ENCODE results near the gene LAMA2.
A peak's percentile ranks its signal among the peaks of the same experiment; 100 is the strongest.

The LAMA2 gene

GRCh38 chr6:129499843-129500219, 616.9 kb downstream of the LAMA2 start:
- Histone ChIP-seq H3K27me3 (ENCODE audit: control insufficient read depth in 1 of 2, insufficient read depth in 1 of 2, low read length in 2 of 2) (no peaks in the 10 kb centered on the region), H3K4me1 (ENCODE audit: control insufficient read depth, insufficient read depth, low read depth, low read length) (peaks cover 12% of the 10 kb centered on the region), H2BK5ac (ENCODE audit: low read depth, low read length, poor library complexity, severe bottlenecking) (peak overlapping the region; percentile 24), H3K27ac (ENCODE audit: low read length, poor library complexity, severe bottlenecking) (peak overlapping the region; percentile 70), H2BK15ac (ENCODE audit: low read depth, poor library complexity, severe bottlenecking) (no peak overlapping the region), H3K4me2 (ENCODE audit: low read length, poor library complexity, severe bottlenecking) (no peak overlapping the region), H2BK120ac (ENCODE audit: low read depth, low read length) (peak overlapping the region; percentile 79), H3K9ac (ENCODE audit: low read length) (peak overlapping the region; percentile 83), H2AFZ (ENCODE audit: low read depth, low read length) (no peak overlapping the region), H3K14ac (ENCODE audit: low read length in 2 of 2) (no peak overlapping the region), H3K9me3 (ENCODE audit: control insufficient read depth, low read length) (no peaks in the 10 kb centered on the region), H3K79me1 (replicated peaks; ENCODE audit: low read length, poor library complexity, severe bottlenecking) (peaks cover 6% of the 10 kb centered on the region), H4K91ac (ENCODE audit: low read length) (no peak overlapping the region), H4K8ac (ENCODE audit: low read length) (peak overlapping the region; percentile 69), H3K4ac (ENCODE audit: low read depth in 1 of 2, low read length in 2 of 2) (no peak overlapping the region), H3K36me3 (ENCODE audit: control insufficient read depth in 1 of 2, insufficient read depth in 2 of 2, low read depth in 1 of 2, low read length in 2 of 2) (peaks cover 0 to 21% of the 10 kb centered on the region in 2 experiments), H2BK12ac (ENCODE audit: low read length in 2 of 2) (peak overlapping the region; percentile 37 to 39), H2AK5ac (ENCODE audit: low read length, severe bottlenecking) (peak overlapping the region; percentile 92), H3K18ac (ENCODE audit: low read depth in 1 of 2, low read length in 2 of 2) (peak overlapping the region in 1 of 2 experiments; percentile 28), H3K4me3 (ENCODE audit: insufficient read depth in 1 of 2, low read depth in 1 of 2, low read length in 2 of 2) (no peak overlapping the region), H3K23ac (ENCODE audit: low read length in 2 of 2) (no peak overlapping the region)
- no peak for DNase-seq
- WGBS, result 93% methylated on average over 3 of the region's 4 CpGs

DNA sequence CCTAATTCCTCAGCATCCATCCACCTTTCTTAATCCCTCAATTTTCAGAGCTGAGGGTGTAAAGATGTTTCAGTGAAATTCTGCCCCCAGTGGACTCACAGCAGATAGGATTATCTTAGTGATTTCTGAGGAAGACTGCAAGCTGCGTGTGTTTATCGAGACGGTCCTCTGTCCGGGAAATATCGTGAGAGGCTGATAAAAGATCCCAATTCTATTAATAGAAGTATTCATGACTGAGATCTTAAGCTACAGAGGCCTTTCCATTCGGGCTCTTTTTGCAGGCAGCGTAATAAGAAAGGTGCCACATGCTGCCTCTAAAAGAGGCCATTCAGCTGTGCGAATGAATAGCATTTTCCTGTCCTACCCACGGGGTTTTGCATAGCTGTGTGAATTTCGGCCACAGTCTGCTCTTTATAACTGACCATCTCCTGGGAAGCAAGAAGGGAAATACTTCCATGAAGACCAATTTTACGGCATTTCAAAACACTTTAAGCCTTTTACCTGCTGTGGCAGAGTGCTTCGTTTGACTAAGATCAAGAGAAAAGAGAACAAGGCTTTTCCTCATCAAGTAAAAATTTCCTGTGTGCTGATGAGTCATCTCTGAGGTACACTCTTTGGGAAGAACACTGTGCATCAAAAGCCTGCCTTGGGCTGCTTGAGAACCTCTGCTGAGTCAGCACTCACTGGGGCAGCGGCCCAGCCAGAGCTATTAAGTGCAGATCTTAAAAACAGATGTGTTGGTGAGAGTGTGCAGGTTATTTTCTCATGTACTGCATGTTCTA, 618.2 kb downstream of the LAMA2 start:
- H3K4me3 ChIP-seq (ENCODE audit: insufficient read depth in 1 of 2, low read depth in 1 of 2, low read length in 2 of 2), result peak overlapping the region in 1 of 2 experiments; percentile 36
- H3K14ac ChIP-seq (ENCODE audit: low read length in 2 of 2), result no peak overlapping the region
- H3K9me3 ChIP-seq (ENCODE audit: control insufficient read depth, low read length), result no peaks in the 10 kb centered on the region
- no peak overlapping the region for H2AFZ ChIP-seq (ENCODE audit: low read depth, low read length)
- peak overlapping the region; percentile 45 for H2AK5ac ChIP-seq (ENCODE audit: low read length, severe bottlenecking)
- peaks cover 4% of the 10 kb centered on the region for H3K79me1 ChIP-seq (replicated peaks; ENCODE audit: low read length, poor library complexity, severe bottlenecking)
- H2BK120ac ChIP-seq (ENCODE audit: low read depth, low read length), result no peak overlapping the region
- H3K4me1 ChIP-seq (ENCODE audit: control insufficient read depth, insufficient read depth, low read depth, low read length), result peaks cover 12% of the 10 kb centered on the region
- H3K36me3 ChIP-seq (ENCODE audit: control insufficient read depth in 1 of 2, insufficient read depth in 2 of 2, low read depth in 1 of 2, low read length in 2 of 2), result peaks cover 0 to 18% of the 10 kb centered on the region in 2 experiments
- WGBS, result 25% methylated on average over 9 of the region's 13 CpGs
- H2BK12ac ChIP-seq (ENCODE audit: low read length in 2 of 2), result peak overlapping the region in 1 of 2 experiments; percentile 89
- H4K91ac ChIP-seq (ENCODE audit: low read length), result peak overlapping the region; percentile 28
- peak overlapping the region; percentile 48 for H2BK15ac ChIP-seq (ENCODE audit: low read depth, poor library complexity, severe bottlenecking)
- H3K4ac ChIP-seq (ENCODE audit: low read depth in 1 of 2, low read length in 2 of 2), result peak overlapping the region in 1 of 2 experiments; percentile 53
- no peaks in the 10 kb centered on the region for H3K27me3 ChIP-seq (ENCODE audit: control insufficient read depth in 1 of 2, insufficient read depth in 1 of 2, low read length in 2 of 2)
- peak overlapping the region; percentile 41 for H3K4me2 ChIP-seq (ENCODE audit: low read length, poor library complexity, severe bottlenecking)
- H2BK5ac ChIP-seq (ENCODE audit: low read depth, low read length, poor library complexity, severe bottlenecking), result peak overlapping the region; percentile 80
- no peak overlapping the region for H3K23ac ChIP-seq (ENCODE audit: low read length in 2 of 2)
- H3K18ac ChIP-seq (ENCODE audit: low read depth in 1 of 2, low read length in 2 of 2), result peak overlapping the region; percentile 72 to 75
- peak overlapping the region; percentile 73 for H3K9ac ChIP-seq (ENCODE audit: low read length)
- DNase-seq, result peak; percentile 97
- H4K8ac ChIP-seq (ENCODE audit: low read length), result peak overlapping the region; percentile 49
- peak overlapping the region; percentile 99 for H3K27ac ChIP-seq (ENCODE audit: low read length, poor library complexity, severe bottlenecking)

DNA sequence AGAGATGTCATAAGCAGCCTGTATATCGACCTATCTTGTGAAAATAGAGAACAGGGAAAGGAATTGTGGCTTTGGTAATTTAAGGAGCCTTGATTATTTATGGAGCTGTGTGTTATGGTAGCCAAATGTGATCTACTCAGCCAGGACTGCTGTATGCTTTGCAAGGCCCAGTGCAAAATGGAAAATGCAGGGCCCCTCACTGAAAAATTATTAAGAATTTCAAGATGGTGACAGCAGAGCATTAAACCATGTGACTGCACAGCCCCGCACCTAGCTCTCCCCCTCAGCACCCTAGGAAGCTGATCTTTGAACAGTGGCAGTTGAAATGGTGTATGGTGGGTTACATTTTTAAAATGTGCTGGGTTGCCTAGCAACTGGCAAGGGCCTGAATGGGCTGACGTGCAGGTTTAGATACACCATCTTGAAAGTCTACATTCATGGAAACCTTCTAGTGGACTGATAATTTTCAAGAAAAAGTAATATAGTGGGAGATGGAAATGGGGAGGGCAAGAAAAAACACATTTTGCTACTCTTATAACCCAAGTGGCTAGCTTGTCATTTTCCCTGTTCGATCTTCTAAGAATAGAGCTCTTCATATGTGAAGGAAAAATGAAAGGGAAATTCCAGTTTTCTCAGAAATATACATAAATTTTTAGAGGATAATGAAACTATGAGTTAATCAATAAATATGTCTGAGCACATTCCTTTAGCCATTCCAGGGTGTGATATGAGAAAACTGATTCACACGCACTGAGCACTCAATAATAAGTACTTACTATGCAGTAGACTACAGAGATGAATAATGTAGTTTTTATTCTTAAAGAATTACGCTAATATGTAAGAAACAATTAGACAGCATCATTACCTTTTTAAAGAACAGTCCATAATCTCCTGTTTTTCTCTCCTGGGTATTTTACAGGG, 619.1 kb downstream of the LAMA2 start:
- Histone ChIP-seq H3K4me1 (ENCODE audit: control insufficient read depth, insufficient read depth, low read depth, low read length) (peaks cover 12% of the 10 kb centered on the region), H3K27ac (ENCODE audit: low read length, poor library complexity, severe bottlenecking) (peak overlapping the region; percentile 99)

GRCh38 chr6:129504456-129504855, 621.5 kb downstream of the LAMA2 start:
- Histone ChIP-seq H3K4me2 (ENCODE audit: low read length, poor library complexity, severe bottlenecking) (no peak overlapping the region), H2BK5ac (ENCODE audit: low read depth, low read length, poor library complexity, severe bottlenecking) (no peak overlapping the region), H4K8ac (ENCODE audit: low read length) (no peak overlapping the region), H2AFZ (ENCODE audit: low read depth, low read length) (no peak overlapping the region), H3K14ac (ENCODE audit: low read length in 2 of 2) (no peak overlapping the region), H2AK5ac (ENCODE audit: low read length, severe bottlenecking) (no peak overlapping the region), H3K27ac (ENCODE audit: low read length, poor library complexity, severe bottlenecking) (no peak overlapping the region), H3K9ac (ENCODE audit: low read length) (no peak overlapping the region), H3K36me3 (ENCODE audit: control insufficient read depth in 1 of 2, insufficient read depth in 2 of 2, low read depth in 1 of 2, low read length in 2 of 2) (peaks cover 3 to 33% of the 10 kb centered on the region in 2 experiments), H3K4me3 (ENCODE audit: insufficient read depth in 1 of 2, low read depth in 1 of 2, low read length in 2 of 2) (no peak overlapping the region), H3K9me3 (ENCODE audit: control insufficient read depth, low read length) (no peaks in the 10 kb centered on the region), H3K4ac (ENCODE audit: low read depth in 1 of 2, low read length in 2 of 2) (no peak overlapping the region), H2BK120ac (ENCODE audit: low read depth, low read length) (no peak overlapping the region), H3K23ac (ENCODE audit: low read length in 2 of 2) (no peak overlapping the region), H3K18ac (ENCODE audit: low read depth in 1 of 2, low read length in 2 of 2) (no peak overlapping the region), H4K91ac (ENCODE audit: low read length) (no peak overlapping the region), H3K27me3 (ENCODE audit: control insufficient read depth in 1 of 2, insufficient read depth in 1 of 2, low read length in 2 of 2) (no peaks in the 10 kb centered on the region), H2BK15ac (ENCODE audit: low read depth, poor library complexity, severe bottlenecking) (no peak overlapping the region), H2BK12ac (ENCODE audit: low read length in 2 of 2) (no peak overlapping the region), H3K4me1 (ENCODE audit: control insufficient read depth, insufficient read depth, low read depth, low read length) (peaks cover 12% of the 10 kb centered on the region), H3K79me1 (replicated peaks; ENCODE audit: low read length, poor library complexity, severe bottlenecking) (no peaks in the 10 kb centered on the region)
- no peak for DNase-seq
- whole genome bisulfite sequencing, result 100% methylated on average over 2 of the region's 2 CpGs

More for the DNA sequence above, 619.1 kb downstream of the LAMA2 start:
- H3K14ac ChIP-seq (ENCODE audit: low read length in 2 of 2), result no peak overlapping the region
- H3K79me1 ChIP-seq (replicated peaks; ENCODE audit: low read length, poor library complexity, severe bottlenecking), result peaks cover 4% of the 10 kb centered on the region
- H2BK120ac ChIP-seq (ENCODE audit: low read depth, low read length), result no peak overlapping the region
- H2BK12ac ChIP-seq (ENCODE audit: low read length in 2 of 2), result peak overlapping the region in 1 of 2 experiments; percentile 87
- H2AK5ac ChIP-seq (ENCODE audit: low read length, severe bottlenecking), result no peak overlapping the region
- H2BK15ac ChIP-seq (ENCODE audit: low read depth, poor library complexity, severe bottlenecking), result peak overlapping the region; percentile 26
- 74% methylated on average over 6 of the region's 6 CpGs for WGBS
- H3K4me3 ChIP-seq (ENCODE audit: insufficient read depth in 1 of 2, low read depth in 1 of 2, low read length in 2 of 2), result no peak overlapping the region
- H3K9ac ChIP-seq (ENCODE audit: low read length), result peak overlapping the region; percentile 73
- no peak overlapping the region for H2AFZ ChIP-seq (ENCODE audit: low read depth, low read length)
- H3K23ac ChIP-seq (ENCODE audit: low read length in 2 of 2), result no peak overlapping the region
- H4K91ac ChIP-seq (ENCODE audit: low read length), result no peak overlapping the region
- peaks cover 0 to 18% of the 10 kb centered on the region in 2 experiments for H3K36me3 ChIP-seq (ENCODE audit: control insufficient read depth in 1 of 2, insufficient read depth in 2 of 2, low read depth in 1 of 2, low read length in 2 of 2)
- H3K27me3 ChIP-seq (ENCODE audit: control insufficient read depth in 1 of 2, insufficient read depth in 1 of 2, low read length in 2 of 2), result no peaks in the 10 kb centered on the region
- no peak overlapping the region for H3K18ac ChIP-seq (ENCODE audit: low read depth in 1 of 2, low read length in 2 of 2)
- H3K4ac ChIP-seq (ENCODE audit: low read depth in 1 of 2, low read length in 2 of 2), result peak overlapping the region in 1 of 2 experiments; percentile 61
- no peak overlapping the region for H3K4me2 ChIP-seq (ENCODE audit: low read length, poor library complexity, severe bottlenecking)
- H4K8ac ChIP-seq (ENCODE audit: low read length), result peak overlapping the region; percentile 19
- peak overlapping the region; percentile 49 for H2BK5ac ChIP-seq (ENCODE audit: low read depth, low read length, poor library complexity, severe bottlenecking)
- H3K9me3 ChIP-seq (ENCODE audit: control insufficient read depth, low read length), result no peaks in the 10 kb centered on the region
- DNase-seq, result no peak

Data from mesenchymal stem cell (in vitro differentiated cells and primary cell).